Measurements from ENCODE around the gene S100A14.
"Not testable (repeated sequence)": the region's sequence is repeated elsewhere in the genome, so short reads cannot be mapped to it uniquely, and the experiment has no call there.

The S100A14 gene

DNA sequence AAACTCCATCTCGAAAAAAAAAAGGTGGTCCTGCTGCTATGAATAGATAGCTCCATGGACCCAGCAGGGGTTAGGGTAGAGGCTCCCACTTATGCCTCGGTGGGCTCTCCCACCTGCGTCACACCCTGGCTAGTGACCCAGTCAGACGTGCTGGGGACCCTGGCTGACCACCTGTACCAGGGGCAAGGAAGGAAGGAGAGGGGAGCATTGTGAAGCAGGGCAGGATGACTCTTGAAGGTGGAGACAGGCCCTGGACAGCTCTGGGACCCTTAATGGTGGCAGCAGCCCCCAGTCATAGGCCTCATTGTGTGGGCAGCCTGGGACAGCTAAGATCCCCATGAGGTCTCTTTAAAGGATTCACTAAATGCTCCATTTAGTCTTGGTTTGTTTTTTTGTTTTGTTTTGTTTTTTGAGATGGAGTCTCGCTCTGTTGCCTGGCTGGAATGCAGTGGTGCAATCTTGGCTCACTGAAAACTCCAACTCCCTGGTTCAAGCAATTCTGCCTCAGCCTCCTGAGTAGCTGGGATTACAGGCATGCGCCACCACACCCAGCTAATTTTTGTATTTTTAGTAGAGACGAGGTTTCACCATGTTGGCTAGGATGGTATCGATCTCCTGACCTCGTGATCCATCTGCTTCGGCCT is 32.0 kb upstream of the S100A14 start:
- TF ChIP-seq, protein P1, sequence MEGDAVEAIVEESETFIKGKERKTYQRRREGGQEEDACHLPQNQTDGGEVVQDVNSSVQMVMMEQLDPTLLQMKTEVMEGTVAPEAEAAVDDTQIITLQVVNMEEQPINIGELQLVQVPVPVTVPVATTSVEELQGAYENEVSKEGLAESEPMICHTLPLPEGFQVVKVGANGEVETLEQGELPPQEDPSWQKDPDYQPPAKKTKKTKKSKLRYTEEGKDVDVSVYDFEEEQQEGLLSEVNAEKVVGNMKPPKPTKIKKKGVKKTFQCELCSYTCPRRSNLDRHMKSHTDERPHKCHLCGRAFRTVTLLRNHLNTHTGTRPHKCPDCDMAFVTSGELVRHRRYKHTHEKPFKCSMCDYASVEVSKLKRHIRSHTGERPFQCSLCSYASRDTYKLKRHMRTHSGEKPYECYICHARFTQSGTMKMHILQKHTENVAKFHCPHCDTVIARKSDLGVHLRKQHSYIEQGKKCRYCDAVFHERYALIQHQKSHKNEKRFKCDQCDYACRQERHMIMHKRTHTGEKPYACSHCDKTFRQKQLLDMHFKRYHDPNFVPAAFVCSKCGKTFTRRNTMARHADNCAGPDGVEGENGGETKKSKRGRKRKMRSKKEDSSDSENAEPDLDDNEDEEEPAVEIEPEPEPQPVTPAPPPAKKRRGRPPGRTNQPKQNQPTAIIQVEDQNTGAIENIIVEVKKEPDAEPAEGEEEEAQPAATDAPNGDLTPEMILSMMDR (IDR thresholded peaks at IDR 0.05), result no peak
- no peak overlapping the region for H3K4me3 ChIP-seq
- H3K27ac ChIP-seq, result no peak overlapping the region
- no peak for DNase-seq (ENCODE audit: low spot score)

DNA sequence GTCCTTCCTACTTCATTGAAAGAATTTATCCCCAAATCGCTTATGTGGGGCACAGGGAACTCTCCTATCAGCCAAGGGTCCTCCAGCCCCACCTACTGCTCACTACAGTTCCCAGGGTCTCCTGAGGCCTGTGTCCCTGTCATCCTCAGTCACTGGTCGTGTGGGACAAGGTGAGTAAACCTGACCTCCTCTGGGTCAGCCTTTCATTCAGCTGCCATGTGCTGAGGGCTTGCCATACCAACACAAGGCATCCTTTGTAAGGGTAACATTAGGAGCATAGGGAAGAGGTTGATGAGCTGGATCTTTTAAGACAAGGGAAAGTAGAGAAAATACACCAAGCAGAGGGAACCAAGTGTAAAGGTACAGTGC is 31.2 kb upstream of the S100A14 start:
- DNase-seq (ENCODE audit: low spot score), result no peak
- H3K4me3 ChIP-seq, result no peak overlapping the region
- TF ChIP-seq, protein P1 (IDR thresholded peaks at IDR 0.05), result no peak
- H3K27ac ChIP-seq, result peak overlapping the region in 1 of 2 donors; percentile 67

DNA sequence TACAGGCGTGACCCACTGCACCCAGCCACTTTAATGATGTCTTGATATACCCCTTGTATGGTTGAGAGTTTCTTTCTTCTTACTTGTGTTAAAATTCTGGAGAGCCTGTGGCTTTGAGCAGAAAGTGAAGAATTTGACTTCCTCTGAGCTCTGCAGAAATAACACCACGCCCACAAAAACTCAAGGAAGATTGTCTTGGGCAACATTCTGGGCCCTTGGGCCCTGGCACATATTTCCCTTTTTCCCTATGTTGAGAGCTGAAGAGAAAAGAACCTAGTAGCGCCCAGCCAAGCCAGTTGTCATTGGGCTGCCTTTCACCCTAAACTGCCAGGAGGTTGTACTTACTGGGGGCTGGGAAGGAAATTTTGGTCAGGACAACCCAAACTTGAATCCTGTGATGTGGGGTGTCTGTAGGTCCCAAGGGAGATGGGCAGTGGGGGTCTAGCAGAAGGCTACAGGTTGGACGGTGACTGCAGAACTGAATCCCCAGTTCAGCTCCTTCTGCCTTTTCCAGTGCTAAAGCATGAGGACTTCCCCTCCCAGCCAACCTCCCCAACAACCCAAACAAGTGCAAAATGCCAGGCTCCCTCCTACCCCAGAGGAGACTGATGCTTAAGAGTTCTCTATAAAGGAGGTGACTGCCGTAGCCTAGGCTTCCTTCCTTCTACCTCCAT is 30.7 kb upstream of the S100A14 start:
- TF ChIP-seq, protein P1 (IDR thresholded peaks at IDR 0.05), result no peak
- no peak overlapping the region for H3K4me3 ChIP-seq
- peak overlapping the region in 1 of 2 donors; percentile 67 for H3K27ac ChIP-seq
- DNase-seq (ENCODE audit: low spot score), result no peak

DNA sequence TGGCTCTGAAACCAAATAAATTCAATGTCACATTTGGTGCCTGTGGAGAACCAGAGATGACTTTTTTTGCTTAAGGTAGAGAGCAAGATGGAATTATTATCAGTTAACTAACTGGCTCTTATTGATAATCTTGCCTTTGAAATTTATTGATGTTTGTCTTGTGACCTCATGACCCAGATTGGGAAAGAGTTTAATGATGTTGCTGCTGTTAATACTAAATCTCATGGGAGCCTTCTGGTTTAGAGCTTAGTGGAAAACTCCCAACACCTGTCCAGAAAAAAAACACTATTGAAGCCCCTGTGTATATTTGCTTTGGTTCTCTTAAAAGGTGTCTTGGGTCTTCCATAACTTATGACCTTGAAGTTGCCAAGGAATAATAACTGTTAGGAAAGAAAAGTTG is 27.7 kb upstream of the S100A14 start:
- TF ChIP-seq, protein P1 (IDR thresholded peaks at IDR 0.05), result no peak
- Histone ChIP-seq H3K4me3 (no peak overlapping the region), H3K27ac (peak overlapping the region in 1 of 2 donors; percentile 8)
- no peak for DNase-seq (ENCODE audit: low spot score)

DNA sequence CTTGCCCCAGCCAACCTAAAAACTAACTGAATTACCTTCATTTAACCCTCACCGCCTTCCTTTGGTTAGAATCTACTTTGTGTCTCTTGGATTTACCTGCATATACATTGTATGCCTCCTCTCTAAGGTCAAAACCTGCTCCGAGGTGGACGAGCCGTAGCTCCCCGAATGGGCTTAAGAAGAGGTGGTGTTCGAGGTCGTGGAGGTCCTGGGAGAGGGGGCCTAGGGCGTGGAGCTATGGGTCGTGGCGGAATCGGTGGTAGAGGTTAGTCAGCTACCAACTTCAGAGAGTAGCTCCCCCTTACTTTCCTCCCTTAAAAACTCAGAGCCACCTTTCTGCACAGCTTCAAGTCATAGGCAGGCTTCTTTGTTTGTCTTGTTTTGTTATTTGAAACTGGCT is 27.0 kb upstream of the S100A14 start:
- H3K4me3 ChIP-seq, result no peak overlapping the region
- DNase-seq (ENCODE audit: low spot score), result no peak
- TF ChIP-seq, protein P1 (IDR thresholded peaks at IDR 0.05), result no peak
- H3K27ac ChIP-seq, result no peak overlapping the region

DNA sequence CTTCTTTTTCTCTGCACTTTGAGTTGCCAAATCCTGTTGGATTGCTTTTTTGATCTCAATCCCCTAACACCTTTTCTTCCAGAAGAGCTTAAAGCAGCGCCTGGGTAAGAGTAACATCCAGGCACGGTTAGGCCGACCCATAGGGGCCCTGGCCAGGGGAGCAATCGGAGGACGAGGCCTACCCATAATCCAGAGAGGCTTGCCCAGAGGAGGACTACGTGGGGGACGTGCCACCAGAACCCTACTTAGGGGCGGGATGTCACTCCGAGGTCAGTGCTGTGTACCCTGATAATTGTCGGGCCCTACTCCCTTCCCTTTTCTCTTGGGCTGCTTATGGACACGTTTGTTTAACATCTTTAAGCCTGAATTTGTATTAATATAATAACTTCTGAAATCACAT is 26.0 kb upstream of the S100A14 start:
- TF ChIP-seq, protein P1 (IDR thresholded peaks at IDR 0.05), result no peak
- Histone ChIP-seq H3K27ac (no peak overlapping the region), H3K4me3 (no peak overlapping the region)
- DNase-seq (ENCODE audit: low spot score), result no peak

DNA sequence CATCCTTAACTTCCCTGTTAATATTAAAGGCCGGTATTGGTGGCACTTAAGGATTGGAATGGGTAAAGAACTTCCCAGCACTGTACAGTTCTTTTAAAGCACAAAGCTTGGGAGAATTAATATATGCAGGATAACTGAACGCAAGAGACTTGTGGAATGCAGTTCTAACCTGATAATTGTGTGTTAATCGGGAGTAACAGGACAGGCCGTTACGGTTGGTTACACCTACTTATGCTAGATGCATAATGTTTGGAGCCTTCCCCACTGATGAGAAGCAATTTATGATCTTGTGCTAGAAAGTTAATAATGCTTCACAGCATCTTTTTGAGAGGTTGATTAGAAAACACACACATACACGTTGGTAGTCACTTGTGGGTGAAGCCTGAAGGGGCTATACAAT is 24.7 kb upstream of the S100A14 start:
- TF ChIP-seq, protein P1 (IDR thresholded peaks at IDR 0.05), result no peak
- no peak for DNase-seq (ENCODE audit: low spot score)
- no peak overlapping the region for H3K4me3 ChIP-seq
- H3K27ac ChIP-seq, result no peak overlapping the region

DNA sequence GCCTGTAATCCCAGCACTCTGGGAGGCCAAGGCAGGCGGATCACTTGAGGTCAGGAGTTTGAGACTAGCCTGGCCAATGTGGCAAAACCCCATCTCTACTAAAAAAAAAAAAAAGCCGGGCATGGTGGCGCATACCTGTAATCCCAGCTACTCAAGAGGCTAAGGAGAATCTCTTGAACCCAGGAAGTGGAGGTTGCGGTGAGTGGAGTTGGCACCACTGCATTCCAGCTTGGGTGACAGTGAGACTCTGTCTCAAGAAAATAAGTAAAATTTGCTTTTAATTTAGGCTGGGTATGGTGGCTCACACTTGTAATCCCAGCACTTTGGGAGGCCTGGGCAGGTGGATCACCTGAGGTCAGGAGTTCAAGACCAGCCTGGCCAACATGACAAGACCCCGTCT is 24.1 kb upstream of the S100A14 start:
- H3K4me3 ChIP-seq; DNase-seq (ENCODE audit: low spot score); H3K27ac ChIP-seq: not testable (repeated sequence)

Measured in coronary artery (tissue), 2 donors.